GM12865 (cell line): ENCODE data around the gene DTNB.

ENCODE experiments used
- DNase-seq: peaks from one replicate; pipeline ENCODE4 v3.0.0; 2010; ENCODE audit warnings: low read depth
- H3K4me3 ChIP-seq: 2 replicates; pipeline ENCODE4 v1.5.1; 2011; ENCODE audit warnings: mild to moderate bottlenecking, low read depth, low read length, control low read depth
- TF ChIP-seq, protein P1 (sequence below): IDR thresholded peaks from 2 replicates; pipeline ENCODE4 v1.5.1; 2011; ENCODE audit warnings: low read length, control low read depth, low read depth, inconsistent platforms; ENCODE audit not compliant: insufficient read depth; ENCODE audit errors: missing control alignments

DTNB gene

GRCh38 chr2:25532521-25532920, 140.9 kb downstream of the DTNB start:
- DNase-seq: no peak
- TF ChIP-seq, protein P1, sequence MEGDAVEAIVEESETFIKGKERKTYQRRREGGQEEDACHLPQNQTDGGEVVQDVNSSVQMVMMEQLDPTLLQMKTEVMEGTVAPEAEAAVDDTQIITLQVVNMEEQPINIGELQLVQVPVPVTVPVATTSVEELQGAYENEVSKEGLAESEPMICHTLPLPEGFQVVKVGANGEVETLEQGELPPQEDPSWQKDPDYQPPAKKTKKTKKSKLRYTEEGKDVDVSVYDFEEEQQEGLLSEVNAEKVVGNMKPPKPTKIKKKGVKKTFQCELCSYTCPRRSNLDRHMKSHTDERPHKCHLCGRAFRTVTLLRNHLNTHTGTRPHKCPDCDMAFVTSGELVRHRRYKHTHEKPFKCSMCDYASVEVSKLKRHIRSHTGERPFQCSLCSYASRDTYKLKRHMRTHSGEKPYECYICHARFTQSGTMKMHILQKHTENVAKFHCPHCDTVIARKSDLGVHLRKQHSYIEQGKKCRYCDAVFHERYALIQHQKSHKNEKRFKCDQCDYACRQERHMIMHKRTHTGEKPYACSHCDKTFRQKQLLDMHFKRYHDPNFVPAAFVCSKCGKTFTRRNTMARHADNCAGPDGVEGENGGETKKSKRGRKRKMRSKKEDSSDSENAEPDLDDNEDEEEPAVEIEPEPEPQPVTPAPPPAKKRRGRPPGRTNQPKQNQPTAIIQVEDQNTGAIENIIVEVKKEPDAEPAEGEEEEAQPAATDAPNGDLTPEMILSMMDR: no peak
- H3K4me3 ChIP-seq: no peak overlapping the region

- no peak overlapping the region for H3K4me3 ChIP-seq
- no peak for DNase-seq
- TF ChIP-seq, protein P1: no peak
Observed at GRCh38 chr2:25529034-25529433, 144.3 kb downstream of the DTNB start.

- TF ChIP-seq, protein P1: no peak
- no peak overlapping the region for H3K4me3 ChIP-seq
- no peak for DNase-seq
Observed at GRCh38 chr2:25528173-25528572, 145.2 kb downstream of the DTNB start.

DNA sequence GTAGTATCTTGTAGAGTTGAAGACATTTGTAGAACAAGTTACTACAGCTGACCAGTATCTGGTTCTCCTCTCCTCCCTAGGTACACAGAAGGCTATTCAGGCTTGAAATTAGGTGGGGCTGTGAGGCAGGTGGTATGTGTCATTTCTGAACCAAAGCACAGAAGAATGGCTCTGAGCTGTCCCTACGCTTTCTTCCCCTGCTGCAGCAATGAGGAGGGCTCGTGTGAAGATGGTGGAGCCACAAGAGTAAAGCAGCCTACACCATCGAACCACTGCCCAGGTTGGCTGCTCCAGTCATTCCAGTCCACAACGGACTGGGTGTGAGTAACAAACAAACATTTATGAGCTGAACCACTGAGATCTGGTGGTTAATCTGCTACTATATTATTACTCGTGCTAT, 148.9 kb downstream of the DTNB start:
- H3K4me3 ChIP-seq: no peak overlapping the region
- TF ChIP-seq, protein P1: no peak
- DNase-seq: peak; percentile 52

DNA sequence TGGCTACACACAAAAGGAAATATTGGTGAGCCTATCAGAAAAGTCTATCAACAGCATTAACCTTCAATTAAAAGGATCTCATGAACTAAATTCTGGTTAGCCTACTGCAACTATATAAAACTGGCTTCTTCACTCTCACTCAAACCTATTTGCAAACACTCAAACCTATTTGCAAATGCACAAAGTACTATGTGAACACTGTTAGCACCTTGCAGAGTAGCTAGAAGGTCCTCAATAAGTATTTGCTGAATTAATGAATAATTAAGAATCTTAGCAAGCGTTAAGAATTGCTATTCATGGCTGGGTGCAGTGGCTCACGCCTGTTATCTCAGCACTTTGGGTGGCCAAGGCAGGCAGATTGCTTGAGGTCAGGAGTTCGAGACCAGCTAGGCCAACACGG, 150.3 kb downstream of the DTNB start:
- no peak overlapping the region for H3K4me3 ChIP-seq
- DNase-seq: no peak
- TF ChIP-seq, protein P1: no peak

- no peak overlapping the region for H3K4me3 ChIP-seq
- peak; percentile 91 for DNase-seq
Observed at GRCh38 chr2:25521665-25522387, 151.6 kb downstream of the DTNB start.

More at GRCh38 chr2:25521665-25522387, 151.6 kb downstream of the DTNB start:
- TF ChIP-seq, protein P1: peak; percentile 71
